HL-60 (cell line): ENCODE results near the gene RASD2.

Experiments
- CTCF ChIP-seq: IDR thresholded peaks from one replicate; pipeline ENCODE4 v1.5.1; 2011; ENCODE audit warnings: low read length, control low read depth, inconsistent platforms; ENCODE audit not compliant: insufficient read depth
- GABPA ChIP-seq: IDR thresholded peaks from 2 replicates; pipeline ENCODE4 v1.6.1; 2012; ENCODE audit warnings: low read depth
- POLR2AphosphoS5 ChIP-seq: IDR thresholded peaks from 2 replicates; pipeline ENCODE4 v1.6.1; 2012; ENCODE audit warnings: low read depth
- REST ChIP-seq: IDR thresholded peaks from 2 replicates; pipeline ENCODE4 v1.6.1; 2012; ENCODE audit warnings: low read depth; ENCODE audit not compliant: insufficient replicate concordance
- SPI1 ChIP-seq: IDR thresholded peaks from 2 replicates; pipeline ENCODE4 v1.6.1; 2012; ENCODE audit warnings: low read depth, mild to moderate bottlenecking, borderline replicate concordance

GRCh38 chr22:35589756-35590093, 49.1 kb downstream of the RASD2 start:
- TF ChIP-seq REST = no peak
- no peak for TF ChIP-seq POLR2AphosphoS5
- no peak for TF ChIP-seq GABPA
- TF ChIP-seq CTCF = no peak
- TF ChIP-seq SPI1 = no peak
